GM12878 (cell line): ENCODE data around the gene TK2. TPM values are rescaled to one million over a fixed set of nuclear protein-coding genes. Genes with fewer than 3 reads are reported as not detected.
A peak's percentile ranks its signal among the peaks of the same experiment; 100 is the strongest.

Source experiments
- ATF2 ChIP-seq: IDR thresholded peaks from 2 replicates; pipeline ENCODE4 v1.6.1; 2012; ENCODE audit warnings: low read length, inconsistent platforms
- BCL11A ChIP-seq: IDR thresholded peaks from 2 replicates; pipeline ENCODE4 v1.6.1; 2011; ENCODE audit warnings: low read depth, low read length
- BHLHE40 ChIP-seq, 2 experiments: fragments of 450-650 bp in 1 of 2; IDR thresholded peaks; 2 replicates each; pipeline ENCODE4 v1.6.1; 2011 to 2017; ENCODE audit warnings: low read depth in 2 of 2, borderline replicate concordance in 1 of 2, improper control_type of control experiment in 1 of 2, low read length in 1 of 2, mild to moderate bottlenecking in 1 of 2
- BMI1 ChIP-seq: fragments of 450-650 bp; IDR thresholded peaks from 2 replicates; pipeline ENCODE4 v1.6.1; 2016; ENCODE audit warnings: mild to moderate bottlenecking, moderate library complexity, borderline replicate concordance
- CBX5 ChIP-seq: sonication (generic); IDR thresholded peaks from 2 replicates; pipeline ENCODE4 v1.6.1; 2016; ENCODE audit warnings: low read depth, moderate library complexity, mild to moderate bottlenecking, inconsistent platforms
- CHD4 ChIP-seq: fragments of 200-600 bp; sonication (generic); IDR thresholded peaks from 2 replicates; pipeline ENCODE4 v1.6.1; 2016; ENCODE audit warnings: mild to moderate bottlenecking
- CREM ChIP-seq: IDR thresholded peaks from 2 replicates; pipeline ENCODE4 v1.6.1; 2014; ENCODE audit warnings: antibody characterized with exemption, low read depth
- CTCF ChIP-seq, 3 experiments: IDR thresholded peaks in 2 of 3; conservative IDR thresholded peaks in 1 of 3; 2 replicates each; pipeline ENCODE4 v1.5.1; 2011; ENCODE audit warnings: low read depth in 3 of 3, low read length in 3 of 3, mild to moderate bottlenecking in 3 of 3, control low read depth in 2 of 3, moderate library complexity in 2 of 3, inconsistent platforms in 1 of 3, mixed read lengths in 1 of 3; ENCODE audit not compliant: control insufficient read depth in 2 of 3, insufficient read depth in 1 of 3; ENCODE audit errors: extremely low read depth in 1 of 3
- E4F1 ChIP-seq: fragments of 450-650 bp; IDR thresholded peaks from 2 replicates; pipeline ENCODE4 v1.6.1; 2018; ENCODE audit warnings: borderline replicate concordance, mild to moderate bottlenecking; ENCODE audit not compliant: partially characterized antibody
- FOXM1 ChIP-seq: IDR thresholded peaks from 2 replicates; pipeline ENCODE4 v1.6.1; 2012; ENCODE audit warnings: low read depth, mild to moderate bottlenecking, inconsistent platforms, low read length, moderate library complexity
- HDAC2 ChIP-seq: fragments of 200-600 bp; sonication (generic); IDR thresholded peaks from 2 replicates; pipeline ENCODE4 v1.6.1; 2017
- IRF3 ChIP-seq: fragments of 450-650 bp; IDR thresholded peaks from 2 replicates; pipeline ENCODE4 v1.6.1; 2014; ENCODE audit warnings: mild to moderate bottlenecking
- PRDM15 ChIP-seq: fragments of 450-650 bp; formaldehyde crosslinking; IDR thresholded peaks from 2 replicates; pipeline ENCODE4 v1.4.0; 2020; ENCODE audit warnings: mild to moderate bottlenecking, moderate library complexity
- RB1 ChIP-seq: fragments of 450-650 bp; formaldehyde crosslinking; IDR thresholded peaks from 2 replicates; pipeline ENCODE4 v1.6.1; 2017; ENCODE audit warnings: mild to moderate bottlenecking, borderline replicate concordance
- SUZ12 ChIP-seq: fragments of 200-600 bp; sonication (generic); IDR thresholded peaks from one replicate; pipeline ENCODE4 v1.6.1; 2018; ENCODE audit warnings: antibody characterized with exemption, mild to moderate bottlenecking; ENCODE audit not compliant: unreplicated experiment
- YY1 ChIP-seq: IDR thresholded peaks from 2 replicates; pipeline ENCODE4 v1.6.1; 2011; ENCODE audit warnings: low read depth, mild to moderate bottlenecking, low read length
- ZNF622 ChIP-seq: fragments of 450-650 bp; IDR thresholded peaks from 2 replicates; pipeline ENCODE4 v1.6.1; 2017; ENCODE audit warnings: mild to moderate bottlenecking, inconsistent platforms
- polyA plus RNA-seq, 11 experiments: library from polyadenylated mRNA; depleted of rRNA in 4 of 11; unstranded in 6 of 11; stranded (reverse) in 5 of 11; fragments of >200 nt; fragmentation: Nextera tagmentation in 4 of 11; fragmentation: Illumina TruSeq in 1 of 11; extraction: Ambion mirVana in 4 of 11; extraction: Trizol in 1 of 11; gene quantifications; 1 replicate in 1 of 11; 2 replicates in 10 of 11; pipeline versions ENCODE4 v1.2.1 to v1.2.3, GENCODE V29; 2011 to 2016; ENCODE audit warnings: inconsistent platforms in 2 of 11, missing spikeins in 2 of 11, low read depth in 1 of 11
- total RNA-seq, 4 experiments: library from RNA; depleted of rRNA in 3 of 4; stranded (reverse); fragments of >200 nt in 3 of 4; fragmentation: Illumina TruSeq in 1 of 4; extraction: Trizol in 1 of 4; gene quantifications; 2 replicates each; pipeline versions ENCODE4 v1.2.1 to v1.2.3, GENCODE V29; 2013 to 2021

TK2 gene
- total and polyA plus RNA-seq, 10 of the 15 experiments (the other 5 are each of a cell fraction or from before 2014, with no cell fraction given) = 1.3 to 12.4 (median 3.0) TPM

- TF ChIP-seq PRDM15 = no peak
- TF ChIP-seq BCL11A = no peak
- no peak for TF ChIP-seq CBX5
- TF ChIP-seq YY1 = peak; percentile 53; the same call in 1 of the 2 replicates
- peak in 1 of 2 experiments; percentile 47; a peak in 2 of 4 replicates for TF ChIP-seq BHLHE40 (IDR thresholded peaks at IDR 0.05; ENCODE audit: borderline replicate concordance in 1 of 2, low read depth in 2 of 2, low read length in 1 of 2)
- no peak for TF ChIP-seq E4F1
- TF ChIP-seq SUZ12 = no peak
- TF ChIP-seq CTCF (IDR thresholded peaks at IDR 0.05 in 2 of 3, conservative IDR thresholded peaks at IDR 0.05 in 1 of 3; ENCODE audit: control insufficient read depth in 2 of 3, extremely low read depth in 1 of 3, insufficient read depth in 1 of 3, low read depth in 3 of 3, low read length in 3 of 3) = no peak
- no peak for TF ChIP-seq ATF2
- TF ChIP-seq ZNF622 = no peak
- TF ChIP-seq RB1 = peak; percentile 87; the same call in 1 of the 2 replicates
- no peak for TF ChIP-seq BMI1
- TF ChIP-seq CREM = peak; percentile 29; the same call in 1 of the 2 replicates
- no peak for TF ChIP-seq FOXM1
- TF ChIP-seq IRF3 = no peak
- TF ChIP-seq HDAC2 = no peak
- TF ChIP-seq CHD4 = no peak
Measured at GRCh38 chr16:66552286-66553177, 2.6 kb upstream of the TK2 start, which contains the start of gene CKLF (continued).
